ENCODE results near the gene C6. TPM values are rescaled to one million over a fixed set of nuclear protein-coding genes. Genes with fewer than 3 reads are reported as not detected.

The C6 gene
- total RNA-seq, 4 donors from 2014 or later, result 0.19 to 4.3 (median 1.8) TPM

- Histone ChIP-seq H3K27me3 (no peaks in the 10 kb centered on the region), H3K4me1 (no peaks in the 10 kb centered on the region), H3K36me3 (no peaks in the 10 kb centered on the region), H3K4me3 (no peak overlapping the region), H3K9me3 (no peaks in the 10 kb centered on the region), H3K27ac (no peak overlapping the region)
- TF ChIP-seq CTCF (IDR thresholded peaks at IDR 0.05), result no peak
- no peak for TF ChIP-seq POLR2AphosphoS5 (IDR thresholded peaks at IDR 0.05)
- TF ChIP-seq POLR2A (IDR thresholded peaks at IDR 0.05), result no peak
- TF ChIP-seq EP300 (IDR thresholded peaks at IDR 0.05), result no peak
- no peak for DNase-seq (ENCODE audit: low spot score in 2 of 2)
- WGBS, result 85% methylated on average over 5 of the region's 5 CpGs
Observed at GRCh38 chr5:41145306-41145705, 68.0 kb downstream of the C6 start.

- no peaks in the 10 kb centered on the region for H3K4me1 ChIP-seq
- TF ChIP-seq EP300 (IDR thresholded peaks at IDR 0.05) (no peak), POLR2A (IDR thresholded peaks at IDR 0.05) (no peak), CTCF (IDR thresholded peaks at IDR 0.05) (no peak)
- no peaks in the 10 kb centered on the region for H3K27me3 ChIP-seq
- WGBS, result 76% methylated on average over 3 of the region's 3 CpGs
- no peak overlapping the region for H3K27ac ChIP-seq
- no peaks in the 10 kb centered on the region for H3K9me3 ChIP-seq
- no peaks in the 10 kb centered on the region for H3K36me3 ChIP-seq
- DNase-seq (ENCODE audit: low spot score in 2 of 2), result no peak
- no peak overlapping the region for H3K4me3 ChIP-seq
Observed at GRCh38 chr5:41143131-41143901, 70.0 kb downstream of the C6 start.

GRCh38 chr5:41127967-41128690, 85.2 kb downstream of the C6 start:
- TF ChIP-seq POLR2AphosphoS5 (IDR thresholded peaks at IDR 0.05), result no peak
- no peak for DNase-seq (ENCODE audit: low spot score in 2 of 2)
- 48% methylated on average over 1 of the region's 1 CpG for WGBS
- H3K9me3 ChIP-seq, result no peaks in the 10 kb centered on the region
- H3K27ac ChIP-seq, result no peak overlapping the region
- no peaks in the 10 kb centered on the region for H3K4me1 ChIP-seq
- no peaks in the 10 kb centered on the region for H3K27me3 ChIP-seq
- no peak overlapping the region for H3K4me3 ChIP-seq
- H3K36me3 ChIP-seq, result no peaks in the 10 kb centered on the region

- 87% methylated on average over 7 of the region's 7 CpGs for WGBS
- TF ChIP-seq POLR2AphosphoS5 (IDR thresholded peaks at IDR 0.05) (no peak), EP300 (IDR thresholded peaks at IDR 0.05) (no peak), POLR2A (IDR thresholded peaks at IDR 0.05) (no peak), CTCF (IDR thresholded peaks at IDR 0.05) (no peak)
- Histone ChIP-seq H3K4me1 (no peaks in the 10 kb centered on the region), H3K9me3 (no peaks in the 10 kb centered on the region), H3K27ac (no peak overlapping the region), H3K4me3 (no peak overlapping the region), H3K27me3 (no peaks in the 10 kb centered on the region), H3K36me3 (no peaks in the 10 kb centered on the region)
- no peak for DNase-seq (ENCODE audit: low spot score in 2 of 2)
Observed at GRCh38 chr5:41122459-41122858, 90.9 kb downstream of the C6 start.

GRCh38 chr5:41120600-41120999, 92.7 kb downstream of the C6 start:
- no peak for DNase-seq (ENCODE audit: low spot score in 2 of 2)
- Histone ChIP-seq H3K4me1 (no peaks in the 10 kb centered on the region), H3K4me3 (no peak overlapping the region), H3K9me3 (no peaks in the 10 kb centered on the region), H3K36me3 (no peaks in the 10 kb centered on the region), H3K27ac (no peak overlapping the region), H3K27me3 (no peaks in the 10 kb centered on the region)
- no peak for TF ChIP-seq POLR2AphosphoS5 (IDR thresholded peaks at IDR 0.05)
- 86% methylated on average over 8 of the region's 8 CpGs for WGBS

- no peak for DNase-seq (ENCODE audit: low spot score in 2 of 2)
- no peaks in the 10 kb centered on the region for H3K4me1 ChIP-seq
- H3K9me3 ChIP-seq, result no peaks in the 10 kb centered on the region
- H3K4me3 ChIP-seq, result no peak overlapping the region
- 91% methylated on average over 3 of the region's 3 CpGs for WGBS
- H3K36me3 ChIP-seq, result no peaks in the 10 kb centered on the region
- no peak overlapping the region for H3K27ac ChIP-seq
- TF ChIP-seq POLR2A (IDR thresholded peaks at IDR 0.05) (no peak), CTCF (IDR thresholded peaks at IDR 0.05) (no peak), EP300 (IDR thresholded peaks at IDR 0.05) (no peak), POLR2AphosphoS5 (IDR thresholded peaks at IDR 0.05) (no peak)
- no peaks in the 10 kb centered on the region for H3K27me3 ChIP-seq
Observed at GRCh38 chr5:41118177-41118576, 95.2 kb downstream of the C6 start.
